Neural cell (in vitro differentiated cells): ENCODE measurements around the gene DSN1. TPM values are rescaled to one million over a fixed set of nuclear protein-coding genes. Genes with fewer than 3 reads are reported as not detected.

ENCODE experiments used
- H2AFZ ChIP-seq: fragments of 200-600, 300-800 bp; sonication (generic), shearing (Covaris generic); 2 replicates; pipeline ENCODE4 v1.6.0; 2014; ENCODE audit warnings: low read depth, mild to moderate bottlenecking, antibody characterized with exemption, low read length, moderate library complexity
- H3F3A ChIP-seq: fragments of 200-600 bp; shearing (Covaris generic); 2 replicates; pipeline ENCODE4 v1.6.1; 2016; ENCODE audit warnings: mild to moderate bottlenecking, moderate library complexity, mixed read lengths, antibody characterized with exemption, low read length; ENCODE audit not compliant: insufficient read depth, poor library complexity, severe bottlenecking
- H3K27ac ChIP-seq: fragments of 200-600, 300-800 bp; sonication (generic), shearing (Covaris generic); 2 replicates; pipeline ENCODE4 v1.5.1; 2014; ENCODE audit warnings: mild to moderate bottlenecking, low read length, moderate library complexity
- H3K27me3 ChIP-seq: fragments of 300-800, 200-600 bp; sonication (generic), shearing (Covaris generic); 2 replicates; pipeline ENCODE4 v1.6.0; 2014; ENCODE audit warnings: mild to moderate bottlenecking, low read depth, low read length, moderate library complexity; ENCODE audit not compliant: insufficient read depth
- H3K36me3 ChIP-seq: fragments of 300-800, 200-600 bp; sonication (generic), shearing (Covaris generic); 2 replicates; pipeline ENCODE4 v1.5.1; 2014; ENCODE audit warnings: mild to moderate bottlenecking, antibody characterized with exemption, low read length, moderate library complexity; ENCODE audit not compliant: insufficient read depth
- H3K4me2 ChIP-seq: fragments of 300-800, 200-600 bp; sonication (generic), shearing (Covaris generic); 2 replicates; pipeline ENCODE4 v1.6.0; 2014; ENCODE audit warnings: mild to moderate bottlenecking, low read length
- H3K4me3 ChIP-seq: fragments of 300-800, 200-600 bp; sonication (generic), shearing (Covaris generic); 2 replicates; pipeline ENCODE4 v1.5.1; 2014; ENCODE audit warnings: mild to moderate bottlenecking, low read length, moderate library complexity
- H3K79me2 ChIP-seq: fragments of 200-600 bp; shearing (Covaris generic); replicated peaks from 2 replicates; pipeline ENCODE4 v1.6.0; 2014; ENCODE audit warnings: mild to moderate bottlenecking, low read length, moderate library complexity; ENCODE audit not compliant: insufficient read depth
- H3K9ac ChIP-seq: fragments of 300-800, 200-600 bp; sonication (generic), shearing (Covaris generic); 2 replicates; pipeline ENCODE4 v1.6.1; 2016; ENCODE audit warnings: mild to moderate bottlenecking, low read length, mixed read lengths
- H3K9me2 ChIP-seq: fragments of 200-600 bp; shearing (Covaris generic); 2 replicates; pipeline ENCODE4 v1.6.1; 2016; ENCODE audit warnings: mild to moderate bottlenecking, low read length, mixed read lengths; ENCODE audit not compliant: insufficient read depth
- H3K9me3 ChIP-seq: fragments of 200-600, 300-800 bp; sonication (generic), shearing (Covaris generic); 2 replicates; pipeline ENCODE4 v1.6.1; 2016; ENCODE audit warnings: mild to moderate bottlenecking, mixed run types, low read length, moderate library complexity, mixed read lengths
- H4K20me1 ChIP-seq: fragments of 200-600 bp; shearing (Covaris generic); 2 replicates; pipeline ENCODE4 v1.6.1; 2016; ENCODE audit warnings: mild to moderate bottlenecking, mixed run types; ENCODE audit not compliant: insufficient read depth
- EP300 ChIP-seq: fragments of 450-650 bp; conservative IDR thresholded peaks from 2 replicates; pipeline ENCODE4 v1.6.1; 2014; ENCODE audit warnings: antibody characterized with exemption, mild to moderate bottlenecking, moderate library complexity; ENCODE audit not compliant: poor library complexity, severe bottlenecking
- EZH2 ChIP-seq: fragments of 200-600, 300-800 bp; shearing (Covaris generic), sonication (generic); IDR thresholded peaks from 2 replicates; pipeline ENCODE4 v1.6.1; 2014; ENCODE audit warnings: antibody characterized with exemption, low read length, borderline replicate concordance, mild to moderate bottlenecking; ENCODE audit not compliant: insufficient read depth, poor library complexity, severe bottlenecking
- MXI1 ChIP-seq: fragments of 450-650 bp; conservative IDR thresholded peaks from 2 replicates; pipeline ENCODE4 v1.6.1; 2014; ENCODE audit warnings: antibody characterized with exemption, mild to moderate bottlenecking; ENCODE audit not compliant: poor library complexity, severe bottlenecking
- POLR2AphosphoS5 ChIP-seq: IDR thresholded peaks from 2 replicates; pipeline ENCODE4 v1.6.1; 2012
- RAD21 ChIP-seq: fragments of 450-650 bp; conservative IDR thresholded peaks from 2 replicates; pipeline ENCODE4 v1.6.1; 2014; ENCODE audit warnings: antibody characterized with exemption, mild to moderate bottlenecking, moderate library complexity
- SMC3 ChIP-seq: fragments of 450-650 bp; conservative IDR thresholded peaks from 2 replicates; pipeline ENCODE4 v1.6.1; 2014; ENCODE audit warnings: antibody characterized with exemption, mild to moderate bottlenecking, moderate library complexity; ENCODE audit not compliant: poor library complexity
- TAF1 ChIP-seq: IDR thresholded peaks from 2 replicates; pipeline ENCODE4 v1.6.1; 2012; ENCODE audit warnings: low read depth
- polyA minus RNA-seq: library from RNA; depleted of rRNA, polyadenylated mRNA; stranded (reverse); fragments of >200 nt; gene quantifications from 2 replicates; pipeline ENCODE4 v1.2.3, GENCODE V29; 2014
- polyA plus RNA-seq: library from polyadenylated mRNA; depleted of rRNA; stranded (reverse); fragments of >200 nt; gene quantifications from 2 replicates; pipeline ENCODE4 v1.2.3, GENCODE V29; 2014
- TF ChIP-seq, protein P1 (sequence below): IDR thresholded peaks from 2 replicates; pipeline ENCODE4 v1.6.1; 2012; ENCODE audit warnings: borderline replicate concordance
- TF ChIP-seq, protein P2 (sequence below): fragments of 450-650 bp; IDR thresholded peaks from 2 replicates; pipeline ENCODE4 v1.5.1; 2014; ENCODE audit warnings: antibody characterized with exemption, mild to moderate bottlenecking, moderate library complexity; ENCODE audit not compliant: poor library complexity, severe bottlenecking

Gene DSN1, protein sequence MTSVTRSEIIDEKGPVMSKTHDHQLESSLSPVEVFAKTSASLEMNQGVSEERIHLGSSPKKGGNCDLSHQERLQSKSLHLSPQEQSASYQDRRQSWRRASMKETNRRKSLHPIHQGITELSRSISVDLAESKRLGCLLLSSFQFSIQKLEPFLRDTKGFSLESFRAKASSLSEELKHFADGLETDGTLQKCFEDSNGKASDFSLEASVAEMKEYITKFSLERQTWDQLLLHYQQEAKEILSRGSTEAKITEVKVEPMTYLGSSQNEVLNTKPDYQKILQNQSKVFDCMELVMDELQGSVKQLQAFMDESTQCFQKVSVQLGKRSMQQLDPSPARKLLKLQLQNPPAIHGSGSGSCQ
- polyA plus RNA-seq (8.1 and 12.5 TPM in 2 replicates), polyA minus RNA-seq (3.4 and 4.5 TPM in 2 replicates)

DNA sequence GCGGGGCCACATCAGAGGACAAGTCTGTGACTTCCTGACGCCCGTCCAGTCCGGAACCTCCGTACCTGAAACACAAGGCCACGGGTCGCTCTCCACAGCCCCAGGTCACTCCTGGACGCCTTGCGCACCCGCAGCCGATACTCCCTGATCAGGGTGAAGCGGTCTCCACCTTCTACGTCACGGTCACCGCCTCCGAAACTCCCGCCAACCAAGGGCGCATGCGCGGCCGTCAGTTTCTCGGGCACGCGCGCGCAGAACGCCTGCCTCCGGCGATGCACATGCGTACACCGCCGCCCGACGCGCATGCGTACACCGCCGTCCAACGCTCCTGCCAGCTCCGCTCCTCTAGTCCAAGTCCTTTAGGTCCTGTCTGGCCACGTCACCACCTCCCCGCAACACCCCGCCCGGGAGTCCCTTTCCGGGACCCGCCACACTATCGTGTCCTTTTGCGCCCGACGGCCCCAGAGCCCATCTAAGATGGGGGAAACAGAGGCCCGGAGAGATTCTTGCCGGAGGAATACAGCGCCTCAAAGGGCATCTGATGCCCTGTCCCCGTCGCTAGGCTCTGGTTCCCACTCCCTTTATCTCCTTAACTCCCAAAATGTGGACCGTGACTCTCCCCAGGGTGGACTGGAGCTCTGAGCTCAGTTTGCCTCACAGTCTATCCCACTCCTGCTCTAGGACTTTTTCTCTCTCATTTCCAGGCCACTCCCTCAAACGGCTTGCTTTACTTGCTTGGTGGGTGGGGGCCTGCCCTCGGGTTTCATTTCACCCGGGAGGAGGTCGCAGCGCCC lies at the start of gene DSN1:
DSN1 (minus strand) TSS at position 167 of the 794 bp plus-strand sequence. CDS start 2,305 bp downstream, outside the sequence.
- Histone ChIP-seq H3F3A (no peaks in the 10 kb centered on the region), H2AFZ (peak within 1 kb of the TSS; percentile 93), H3K79me2 (no peaks in the 10 kb centered on the region), H3K9me3 (no peaks in the 10 kb centered on the region), H3K27me3 (no peaks in the 10 kb centered on the region), H3K9ac (peak within 1 kb of the TSS; percentile 85), H3K4me2 (peak within 1 kb of the TSS; percentile 90), H3K36me3 (no peaks in the 10 kb centered on the region), H3K9me2 (no peaks in the 10 kb centered on the region), H4K20me1 (no peaks in the 10 kb centered on the region), H3K27ac (peak within 1 kb of the TSS; percentile 84), H3K4me3 (peak within 1 kb of the TSS; percentile 73)
- TF ChIP-seq, protein P1, sequence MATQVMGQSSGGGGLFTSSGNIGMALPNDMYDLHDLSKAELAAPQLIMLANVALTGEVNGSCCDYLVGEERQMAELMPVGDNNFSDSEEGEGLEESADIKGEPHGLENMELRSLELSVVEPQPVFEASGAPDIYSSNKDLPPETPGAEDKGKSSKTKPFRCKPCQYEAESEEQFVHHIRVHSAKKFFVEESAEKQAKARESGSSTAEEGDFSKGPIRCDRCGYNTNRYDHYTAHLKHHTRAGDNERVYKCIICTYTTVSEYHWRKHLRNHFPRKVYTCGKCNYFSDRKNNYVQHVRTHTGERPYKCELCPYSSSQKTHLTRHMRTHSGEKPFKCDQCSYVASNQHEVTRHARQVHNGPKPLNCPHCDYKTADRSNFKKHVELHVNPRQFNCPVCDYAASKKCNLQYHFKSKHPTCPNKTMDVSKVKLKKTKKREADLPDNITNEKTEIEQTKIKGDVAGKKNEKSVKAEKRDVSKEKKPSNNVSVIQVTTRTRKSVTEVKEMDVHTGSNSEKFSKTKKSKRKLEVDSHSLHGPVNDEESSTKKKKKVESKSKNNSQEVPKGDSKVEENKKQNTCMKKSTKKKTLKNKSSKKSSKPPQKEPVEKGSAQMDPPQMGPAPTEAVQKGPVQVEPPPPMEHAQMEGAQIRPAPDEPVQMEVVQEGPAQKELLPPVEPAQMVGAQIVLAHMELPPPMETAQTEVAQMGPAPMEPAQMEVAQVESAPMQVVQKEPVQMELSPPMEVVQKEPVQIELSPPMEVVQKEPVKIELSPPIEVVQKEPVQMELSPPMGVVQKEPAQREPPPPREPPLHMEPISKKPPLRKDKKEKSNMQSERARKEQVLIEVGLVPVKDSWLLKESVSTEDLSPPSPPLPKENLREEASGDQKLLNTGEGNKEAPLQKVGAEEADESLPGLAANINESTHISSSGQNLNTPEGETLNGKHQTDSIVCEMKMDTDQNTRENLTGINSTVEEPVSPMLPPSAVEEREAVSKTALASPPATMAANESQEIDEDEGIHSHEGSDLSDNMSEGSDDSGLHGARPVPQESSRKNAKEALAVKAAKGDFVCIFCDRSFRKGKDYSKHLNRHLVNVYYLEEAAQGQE, result peak; percentile 38
- no peak for TF ChIP-seq EZH2
- TF ChIP-seq EP300, result no peak
- peak; percentile 20 for TF ChIP-seq RAD21
- TF ChIP-seq, protein P2, sequence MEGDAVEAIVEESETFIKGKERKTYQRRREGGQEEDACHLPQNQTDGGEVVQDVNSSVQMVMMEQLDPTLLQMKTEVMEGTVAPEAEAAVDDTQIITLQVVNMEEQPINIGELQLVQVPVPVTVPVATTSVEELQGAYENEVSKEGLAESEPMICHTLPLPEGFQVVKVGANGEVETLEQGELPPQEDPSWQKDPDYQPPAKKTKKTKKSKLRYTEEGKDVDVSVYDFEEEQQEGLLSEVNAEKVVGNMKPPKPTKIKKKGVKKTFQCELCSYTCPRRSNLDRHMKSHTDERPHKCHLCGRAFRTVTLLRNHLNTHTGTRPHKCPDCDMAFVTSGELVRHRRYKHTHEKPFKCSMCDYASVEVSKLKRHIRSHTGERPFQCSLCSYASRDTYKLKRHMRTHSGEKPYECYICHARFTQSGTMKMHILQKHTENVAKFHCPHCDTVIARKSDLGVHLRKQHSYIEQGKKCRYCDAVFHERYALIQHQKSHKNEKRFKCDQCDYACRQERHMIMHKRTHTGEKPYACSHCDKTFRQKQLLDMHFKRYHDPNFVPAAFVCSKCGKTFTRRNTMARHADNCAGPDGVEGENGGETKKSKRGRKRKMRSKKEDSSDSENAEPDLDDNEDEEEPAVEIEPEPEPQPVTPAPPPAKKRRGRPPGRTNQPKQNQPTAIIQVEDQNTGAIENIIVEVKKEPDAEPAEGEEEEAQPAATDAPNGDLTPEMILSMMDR, result no peak
- peak; percentile 64 for TF ChIP-seq TAF1
- peak; percentile 87 for TF ChIP-seq POLR2AphosphoS5
- peak; percentile 87 for TF ChIP-seq MXI1
- TF ChIP-seq SMC3, result peak; percentile 36

DNA sequence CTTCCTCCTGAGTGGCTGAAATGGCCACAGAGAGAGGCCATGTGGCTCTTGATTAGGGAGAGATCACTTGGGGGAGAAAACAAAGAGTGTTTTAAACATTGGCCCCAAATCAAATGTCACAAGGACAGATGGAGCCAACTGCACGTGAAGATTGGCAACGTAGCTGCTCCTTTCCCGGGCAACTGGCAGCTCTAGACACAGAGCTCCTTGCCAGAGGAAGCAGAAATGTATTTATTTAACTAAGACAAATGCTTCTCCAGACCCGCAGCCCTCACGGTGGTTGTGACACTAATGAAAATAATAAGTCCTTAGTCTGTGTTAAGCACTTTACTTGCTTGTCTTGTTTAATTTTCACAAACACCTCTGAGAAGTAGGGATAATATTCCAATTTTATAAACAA lies 49.6 kb upstream of the DSN1 start:
- no peaks in the 10 kb centered on the region for H3K9me3 ChIP-seq
- no peak overlapping the region for H3K4me3 ChIP-seq
- peaks cover 16% of the 10 kb centered on the region for H3K79me2 ChIP-seq
- no peak overlapping the region for H3K9ac ChIP-seq
- H3K9me2 ChIP-seq, result no peaks in the 10 kb centered on the region
- peaks cover 4% of the 10 kb centered on the region for H3F3A ChIP-seq
- no peak overlapping the region for H2AFZ ChIP-seq
- no peaks in the 10 kb centered on the region for H4K20me1 ChIP-seq
- TF ChIP-seq, protein P1, result no peak
- TF ChIP-seq RAD21, result no peak
- TF ChIP-seq EZH2, result no peak
- TF ChIP-seq TAF1, result no peak
- no peak for TF ChIP-seq POLR2AphosphoS5
- TF ChIP-seq, protein P2, result no peak
- no peak for TF ChIP-seq SMC3
- TF ChIP-seq EP300, result no peak
- no peak for TF ChIP-seq MXI1
- no peaks in the 10 kb centered on the region for H3K27me3 ChIP-seq
- H3K36me3 ChIP-seq, result no peaks in the 10 kb centered on the region
- H3K4me2 ChIP-seq, result no peak overlapping the region
- no peak overlapping the region for H3K27ac ChIP-seq
